Peyer's patch (tissue), 4 donors: ENCODE data around the gene RAPGEF2.

Source experiments
- CTCF ChIP-seq, 6 experiments: fragments of 450-650 bp in 4 of 6; fragments of 200-600 bp in 2 of 6; sonication (generic) in 1 of 6; IDR thresholded peaks; one replicate each; pipeline ENCODE4 v1.5.1; 2017 to 2019; ENCODE audit warnings: antibody characterized with exemption in 6 of 6, mild to moderate bottlenecking in 3 of 6, moderate library complexity in 1 of 6
- POLR2A ChIP-seq, 2 donors: fragments of 450-650 bp; IDR thresholded peaks; one replicate each; pipeline ENCODE4 v1.5.1; 2017; ENCODE audit warnings: antibody characterized with exemption in 2 of 2, mild to moderate bottlenecking in 2 of 2, moderate library complexity in 2 of 2

GRCh38 chr4:159127745-159128518 is 25.1 kb downstream of the RAPGEF2 start:
- TF ChIP-seq CTCF (IDR thresholded peaks at IDR 0.05) (no peak), POLR2A (IDR thresholded peaks at IDR 0.05) (no peak)
